Suppressor macrophage treated with lipopolysaccharide for 4 hours (primary cell): ENCODE results near the gene SLBP.

ENCODE experiments used
- DNase-seq: peaks from one replicate; pipeline ENCODE4 v3.0.0-alpha.2; 2020

Gene SLBP

DNA sequence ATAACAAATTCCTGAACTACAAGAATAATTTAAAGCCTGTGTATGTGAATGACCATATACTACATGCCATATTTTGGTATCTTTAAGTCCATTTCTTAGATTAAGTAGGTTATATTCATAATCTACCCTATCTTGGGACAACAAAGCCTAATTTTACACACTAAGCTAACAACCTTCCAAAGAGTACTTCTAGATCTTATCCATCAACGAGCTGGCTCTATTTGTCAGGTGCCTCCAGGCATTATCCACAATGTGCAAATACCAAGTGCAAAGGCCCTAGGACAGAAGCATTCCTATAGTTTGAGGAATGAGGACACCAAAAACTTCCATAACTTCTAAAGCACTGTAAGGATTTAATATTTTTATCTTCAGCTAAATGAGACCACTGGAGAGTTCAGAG, 3.5 kb downstream of the SLBP start:
- DNase-seq = no peak

GRCh38 chr4:1706358-1706757, 5.8 kb downstream of the SLBP start:
- no peak for DNase-seq

- DNase-seq = no peak
Observed at GRCh38 chr4:1705732-1706131, 6.4 kb downstream of the SLBP start.

GRCh38 chr4:1703867-1704266, 8.3 kb downstream of the SLBP start:
- no peak for DNase-seq

DNA sequence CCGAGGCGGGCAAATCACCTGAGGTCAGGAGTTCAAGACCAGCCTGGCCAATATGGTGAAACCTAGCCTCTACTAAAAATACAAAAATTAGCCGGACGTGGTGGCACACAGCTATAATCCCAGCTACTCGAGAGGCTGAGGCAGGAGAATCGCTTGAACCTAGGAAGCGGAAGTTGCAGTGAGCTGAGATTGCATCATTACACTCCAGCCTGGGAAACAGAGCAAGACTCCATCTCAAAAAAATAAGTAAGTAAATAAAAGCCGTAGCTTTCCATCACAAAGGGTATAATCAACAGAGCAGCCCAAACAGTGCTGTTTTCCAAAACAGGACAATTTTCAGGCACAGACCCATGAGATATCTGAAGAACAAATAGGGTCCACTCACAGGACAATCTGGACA, 10.4 kb downstream of the SLBP start:
- peak; percentile 34 for DNase-seq

DNA sequence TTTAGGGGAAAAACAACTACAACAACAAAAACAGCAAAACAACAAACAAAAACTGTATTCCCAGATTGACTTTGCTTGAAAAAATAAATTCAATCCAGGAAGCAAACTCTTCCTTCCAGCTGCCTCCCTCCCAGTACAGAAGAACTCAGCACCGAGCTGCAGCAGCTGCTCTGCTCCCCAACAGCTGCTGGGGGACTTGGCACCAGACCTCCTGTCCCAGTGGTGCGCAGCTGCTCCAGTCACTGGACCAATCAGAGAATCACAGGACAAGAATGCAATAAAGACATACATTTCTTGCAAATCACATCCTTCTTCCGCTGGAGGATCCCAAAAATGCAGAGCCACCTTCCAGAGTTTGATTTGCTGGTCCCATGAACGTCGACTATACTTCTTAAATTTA, 16.2 kb downstream of the SLBP start:
- no peak for DNase-seq

DNA sequence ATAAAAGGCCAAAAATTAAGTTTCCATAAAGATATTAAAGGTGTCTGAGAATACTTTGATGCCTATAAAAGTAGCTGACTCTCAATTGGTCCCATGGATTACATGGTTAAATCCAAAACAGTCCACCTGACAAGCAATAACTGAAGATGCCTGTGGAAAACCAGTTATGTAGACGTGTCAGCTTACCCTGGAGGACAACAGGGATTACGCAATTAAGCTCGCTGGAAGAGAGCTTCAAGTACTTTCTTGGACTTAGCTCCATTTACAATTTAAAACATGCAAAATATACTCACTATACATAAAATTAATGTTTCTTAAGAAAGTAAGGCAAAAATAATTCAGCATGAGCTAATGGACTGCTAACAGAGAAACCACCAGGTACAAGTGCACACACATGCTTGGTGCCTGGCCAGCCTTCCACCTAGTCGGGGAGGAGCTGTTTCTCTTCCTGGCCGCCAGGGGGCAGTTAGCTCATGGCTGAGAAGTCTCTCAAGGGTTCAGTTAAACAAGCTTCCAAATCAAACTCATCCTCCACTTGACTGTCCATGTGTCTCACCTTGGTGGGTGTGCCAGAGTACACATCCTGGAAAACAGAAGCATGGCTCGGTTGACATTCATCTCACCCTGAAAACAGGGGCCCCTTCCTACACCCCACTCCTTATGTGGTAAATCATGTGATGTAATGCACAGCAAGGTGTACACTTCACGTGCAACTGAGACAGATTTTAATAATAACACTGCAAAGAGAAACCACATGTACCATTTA, 18.8 kb downstream of the SLBP start:
- peak; percentile 87 for DNase-seq

GRCh38 chr4:1691737-1692373, 20.3 kb downstream of the SLBP start:
- no peak for DNase-seq

DNA sequence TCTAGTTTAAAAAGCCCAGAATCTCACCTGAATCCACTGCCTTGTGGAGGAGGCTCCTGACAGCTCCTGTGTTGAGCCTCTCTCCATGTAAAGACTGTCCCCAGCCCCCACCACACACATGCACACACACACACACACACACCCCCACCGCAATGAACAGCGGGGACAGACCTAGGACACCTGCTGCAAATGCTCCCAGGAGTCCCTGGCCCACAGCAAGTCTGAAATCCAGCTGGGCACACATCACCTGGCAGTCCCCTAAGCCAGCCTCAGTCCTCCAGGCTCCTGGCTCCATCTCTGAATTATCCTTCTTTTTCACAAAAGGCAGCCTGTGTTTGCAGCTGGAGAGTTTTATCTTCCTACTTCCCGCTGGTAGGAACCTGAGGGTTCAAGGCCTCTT, 21.4 kb downstream of the SLBP start:
- no peak for DNase-seq

DNA sequence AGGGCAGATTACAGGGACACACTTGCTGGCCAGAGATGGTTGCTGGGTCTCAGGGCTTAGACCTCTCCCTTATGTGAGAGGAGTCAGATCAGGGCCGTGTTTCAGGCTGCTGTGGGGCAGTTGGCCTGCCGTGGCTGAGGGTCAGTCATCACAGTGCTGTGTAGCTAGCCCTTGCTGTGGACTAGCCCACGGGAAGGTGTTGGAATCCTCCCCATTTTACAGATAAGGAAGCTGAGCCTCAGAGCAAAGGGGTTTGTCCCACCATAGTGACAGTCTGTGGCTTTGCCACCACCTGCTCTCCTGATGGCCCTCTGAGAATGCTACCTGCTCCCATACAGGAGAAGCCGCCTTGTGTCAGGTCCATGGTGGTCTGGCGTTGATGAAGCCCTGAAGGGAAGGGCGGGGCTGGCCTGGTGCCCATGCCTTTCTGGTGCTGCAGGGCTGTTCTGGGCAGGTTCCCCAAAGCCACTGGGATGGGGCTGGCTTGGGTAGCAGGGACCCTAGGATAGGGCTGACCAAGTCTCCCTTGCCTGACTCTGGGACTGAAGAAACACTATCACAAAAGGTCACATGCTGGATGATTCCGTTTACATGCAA, 25.6 kb downstream of the SLBP start:
- DNase-seq = no peak

DNA sequence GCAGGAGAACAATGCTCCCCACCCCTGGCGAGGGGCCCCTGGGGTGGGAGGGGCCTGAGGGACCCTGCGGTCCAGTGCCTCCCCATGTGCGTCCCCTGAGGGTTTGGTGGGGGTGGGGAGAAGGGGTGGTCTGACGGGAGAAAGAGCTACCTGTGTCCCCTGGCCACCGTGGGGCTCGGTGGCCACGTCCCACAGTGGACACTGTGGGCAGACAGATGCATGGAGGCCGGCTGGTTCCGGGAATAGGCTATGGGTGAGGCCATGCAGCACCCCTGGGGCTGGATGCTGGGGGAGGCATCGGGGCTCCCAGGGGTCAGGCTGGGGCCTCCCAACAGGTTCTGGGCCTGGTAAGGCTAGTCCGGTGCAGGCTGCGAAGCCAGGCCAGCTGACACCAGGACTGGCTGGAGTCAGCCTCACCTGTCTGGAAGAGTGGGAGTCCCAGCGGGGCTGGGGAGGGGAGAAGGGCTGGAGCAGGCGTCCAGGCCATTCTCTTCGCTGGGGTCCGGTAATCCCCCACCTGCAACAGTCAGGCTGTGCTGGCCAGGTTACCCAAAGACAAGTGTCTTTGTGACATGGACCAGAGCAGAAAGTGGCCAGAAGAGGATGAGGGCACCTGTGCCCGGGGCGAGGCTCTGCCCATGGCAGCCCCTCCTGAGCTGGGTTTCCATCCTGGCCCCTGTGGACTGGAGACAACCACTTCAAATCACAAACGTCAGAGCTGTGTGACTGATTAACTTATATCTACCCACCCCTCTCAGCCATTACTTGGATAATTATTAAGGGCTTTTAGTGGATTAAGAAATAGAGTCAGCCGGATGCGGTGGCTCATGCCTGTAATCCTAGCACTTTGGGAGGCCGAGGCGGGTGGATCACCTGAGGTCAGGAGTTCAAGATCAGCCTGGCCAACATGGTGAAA, 26.6 kb downstream of the SLBP start:
- DNase-seq = no peak

DNA sequence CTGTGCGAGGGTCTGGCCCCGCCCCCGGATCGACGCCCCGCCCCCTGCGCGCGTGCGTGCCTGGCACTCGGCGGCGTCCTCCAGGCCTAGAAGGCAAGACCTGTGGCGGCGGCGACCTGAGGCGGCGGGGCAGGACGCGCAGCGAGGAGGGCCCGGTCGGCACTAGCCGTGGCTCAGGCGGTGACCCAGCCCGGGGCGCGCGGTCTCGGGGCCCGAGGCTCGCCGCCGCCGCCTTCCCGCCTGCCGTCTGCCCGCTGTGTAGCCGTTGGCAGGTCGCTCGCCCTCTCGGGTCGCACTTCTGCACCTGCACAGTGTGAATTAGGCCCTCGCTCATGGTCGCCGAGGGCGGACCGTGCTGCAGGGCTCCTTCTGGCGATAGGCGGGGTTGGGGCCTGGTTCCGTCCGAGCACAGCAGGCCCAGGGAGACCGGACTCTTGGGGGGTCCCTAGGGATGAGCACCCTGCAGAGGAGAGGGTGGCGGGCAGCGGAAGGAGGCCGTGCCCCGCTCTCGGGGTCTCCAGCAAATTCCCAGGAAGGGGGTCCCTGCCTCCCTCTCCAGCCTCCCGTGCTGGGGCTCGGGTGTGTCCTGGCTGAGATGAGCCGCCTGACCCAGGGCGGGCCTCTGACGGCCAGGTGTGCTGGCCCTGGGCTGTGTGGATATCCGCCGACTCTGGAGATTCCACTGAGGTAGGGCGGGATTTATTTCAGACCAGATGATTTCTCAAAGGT, 27.4 kb downstream of the SLBP start:
- no peak for DNase-seq

DNA sequence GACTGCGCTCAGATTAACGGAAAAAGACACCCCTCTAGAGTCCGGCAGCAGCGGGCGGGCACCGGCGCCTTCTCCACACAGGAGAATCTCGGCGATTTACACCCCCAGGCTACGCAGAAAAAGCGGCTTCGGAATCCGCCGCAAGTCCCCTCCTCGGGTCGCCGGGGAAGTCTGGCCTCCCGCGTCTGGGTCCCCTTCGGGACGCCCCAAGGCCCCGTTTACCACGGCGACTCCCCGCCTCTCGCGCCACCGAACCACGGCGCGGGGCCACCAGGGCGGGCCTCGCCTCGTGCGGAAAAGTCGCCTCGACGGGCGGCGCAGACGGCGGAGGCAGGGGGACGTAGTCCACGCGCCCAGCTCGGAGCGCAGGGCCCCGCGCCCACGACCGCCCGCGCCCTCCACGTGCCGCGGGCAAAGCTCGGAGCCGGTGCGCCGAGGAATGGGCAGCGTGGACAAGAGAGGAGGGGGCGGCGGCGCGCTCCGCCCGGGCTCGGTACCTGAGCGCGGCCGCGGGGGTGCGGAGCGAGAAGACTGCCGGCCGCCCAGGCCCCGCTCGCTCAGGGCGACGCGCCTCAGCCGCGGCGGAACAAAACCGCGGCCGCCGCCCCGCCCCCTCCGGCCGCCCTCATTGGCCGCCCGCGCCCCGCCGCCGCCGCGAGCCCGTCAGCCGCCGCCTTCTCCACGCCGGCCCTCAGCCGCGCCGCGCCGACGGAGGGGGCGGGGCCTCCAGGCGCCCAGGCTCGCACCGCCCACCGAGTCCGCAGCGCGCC, 28.2 kb downstream of the SLBP start, which contains the start of gene FAM53A:
Gene FAM53A, minus strand, starts transcription at position 578 of the 770 bp plus-strand sequence. CDS start 15,572 bp downstream, outside the sequence.
- DNase-seq = peak; percentile 95

- DNase-seq = peak; percentile 20
Observed at GRCh38 chr4:1683261-1683735, 28.8 kb downstream of the SLBP start.

DNA sequence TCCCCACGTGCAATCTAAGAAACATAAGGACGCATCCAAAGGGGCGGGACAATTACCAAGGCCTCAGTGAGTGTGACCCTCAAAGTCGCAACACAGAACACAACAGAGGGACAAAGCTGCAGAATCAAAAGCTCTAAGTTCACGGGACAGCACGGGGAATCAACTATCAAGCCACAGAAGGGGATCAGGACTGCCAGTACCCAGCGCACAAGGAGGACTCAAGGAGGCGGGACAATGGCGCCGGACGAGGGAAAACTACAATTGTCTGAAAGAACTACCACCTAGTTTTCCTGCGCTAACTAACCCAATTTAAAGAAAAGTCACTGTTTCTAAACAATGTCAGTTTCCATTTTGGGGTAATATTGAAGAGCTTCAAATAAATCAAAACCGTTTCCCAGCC, 29.3 kb downstream of the SLBP start:
- DNase-seq = no peak

- DNase-seq = no peak
Observed at GRCh38 chr4:1678244-1678643, 33.9 kb downstream of the SLBP start.

- DNase-seq = no peak
Observed at GRCh38 chr4:1676605-1677525, 35.3 kb downstream of the SLBP start.

DNA sequence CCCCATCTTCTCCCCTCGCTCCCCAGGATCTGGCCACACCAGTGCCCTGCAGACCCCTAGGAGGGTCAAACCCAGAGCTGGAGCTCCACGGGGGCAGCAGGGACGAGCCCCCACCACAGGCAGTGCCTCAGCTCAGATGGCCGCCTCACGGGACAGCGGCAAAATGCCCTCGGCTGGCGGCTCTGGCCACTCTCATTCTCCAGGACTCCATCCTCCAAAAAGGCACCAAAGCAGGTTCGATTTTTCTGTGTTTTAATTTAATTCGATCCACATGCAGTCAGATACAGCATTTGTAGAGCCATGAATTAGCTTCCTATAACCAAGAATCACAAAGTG, 36.3 kb downstream of the SLBP start:
- no peak for DNase-seq

DNA sequence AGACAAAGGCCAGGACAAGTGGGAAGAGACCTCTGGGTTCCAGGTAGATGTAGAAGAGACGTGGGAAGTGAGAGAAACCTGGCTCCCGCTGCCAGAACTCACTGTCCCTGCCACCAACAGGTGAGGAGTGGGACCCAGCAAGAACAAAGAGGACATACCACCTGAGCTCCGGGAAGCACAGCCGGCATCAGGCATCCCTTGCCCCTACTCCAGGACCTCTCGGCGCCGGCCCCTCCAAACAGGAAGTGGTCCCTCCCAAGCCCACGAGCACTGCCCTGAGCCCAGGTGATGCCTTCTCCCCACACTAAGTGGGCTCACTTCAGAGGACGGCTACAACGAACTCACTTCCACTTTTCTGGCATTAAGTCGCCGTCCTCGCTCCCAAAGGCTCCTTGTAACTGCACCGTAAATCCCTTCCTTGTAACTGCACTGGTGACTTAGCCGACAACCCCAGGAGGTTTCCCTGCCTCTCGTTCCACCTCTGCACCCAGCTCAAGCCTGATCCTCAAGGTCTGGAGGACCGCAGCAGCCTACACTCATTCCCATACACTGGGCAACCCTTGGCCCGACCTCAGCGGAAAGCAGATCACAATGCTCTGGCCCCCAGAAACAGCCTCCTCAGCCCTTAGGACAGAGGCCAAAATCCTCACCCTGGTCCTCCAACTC, 36.9 kb downstream of the SLBP start:
- no peak for DNase-seq

DNA sequence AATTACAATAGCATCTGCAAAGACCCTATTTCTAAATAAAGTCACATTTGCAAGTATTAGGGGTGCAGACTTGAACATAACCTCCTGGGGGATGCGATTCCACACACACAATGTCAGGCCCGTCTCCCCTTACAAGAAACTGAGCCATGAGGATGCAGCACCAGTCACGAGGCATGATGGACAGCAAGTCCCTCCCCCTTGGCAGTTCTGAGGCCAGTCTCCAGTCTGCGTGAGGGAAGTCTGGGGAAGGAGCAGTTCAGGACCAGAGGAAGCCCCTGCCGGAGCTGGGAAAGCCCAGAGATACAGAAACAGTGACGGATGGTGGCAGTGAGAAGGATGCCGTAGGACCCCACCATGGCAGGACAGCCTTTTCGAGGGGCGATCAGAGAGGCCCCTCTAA, 37.4 kb downstream of the SLBP start:
- no peak for DNase-seq
